ENCODE measurements around the gene ULK1.

The ULK1 gene

GRCh38 chr12:131919051-131919347 is 24.6 kb downstream of the ULK1 start:
- no peak for DNase-seq (ENCODE audit: low read depth)
- in situ Hi-C loops (cut with HindIII; ENCODE audit: low sequenced_read_pairs): no loop called here
- H3K4me3 ChIP-seq (ENCODE audit: low read depth, low read length): no peak overlapping the region
- TF ChIP-seq CTCF (IDR thresholded peaks at IDR 0.05; ENCODE audit: low read depth, low read length, missing control alignments): no peak

- TF ChIP-seq CTCF (IDR thresholded peaks at IDR 0.05; ENCODE audit: low read depth, low read length, missing control alignments): no peak
- in situ Hi-C loops (cut with HindIII; ENCODE audit: low sequenced_read_pairs): no loop called here
- no peak overlapping the region for H3K4me3 ChIP-seq (ENCODE audit: low read depth, low read length)
- no peak for DNase-seq (ENCODE audit: low read depth)
These were observed 25.1 kb downstream of the ULK1 start for GRCh38 chr12:131919366-131920156.

GRCh38 chr12:131920157-131920508 is 25.7 kb downstream of the ULK1 start:
- no peak for DNase-seq (ENCODE audit: low read depth)
- in situ Hi-C loops (cut with HindIII; ENCODE audit: low sequenced_read_pairs): no loop called here
- H3K4me3 ChIP-seq (ENCODE audit: low read depth, low read length): no peak overlapping the region
- TF ChIP-seq CTCF (IDR thresholded peaks at IDR 0.05; ENCODE audit: low read depth, low read length, missing control alignments): no peak

GRCh38 chr12:131920902-131921840 is 26.7 kb downstream of the ULK1 start:
- in situ Hi-C loops (cut with HindIII; ENCODE audit: low sequenced_read_pairs): no loop called here
- DNase-seq (ENCODE audit: low read depth): no peak
- TF ChIP-seq CTCF (IDR thresholded peaks at IDR 0.05; ENCODE audit: low read depth, low read length, missing control alignments): no peak
- H3K4me3 ChIP-seq (ENCODE audit: low read depth, low read length): no peak overlapping the region

- no peak for TF ChIP-seq CTCF (IDR thresholded peaks at IDR 0.05; ENCODE audit: low read depth, low read length, missing control alignments)
- DNase-seq (ENCODE audit: low read depth): no peak
- no peak overlapping the region for H3K4me3 ChIP-seq (ENCODE audit: low read depth, low read length)
- in situ Hi-C loops (cut with HindIII; ENCODE audit: low sequenced_read_pairs): no loop called here
These were observed 27.7 kb downstream of the ULK1 start for GRCh38 chr12:131921866-131922769.

GRCh38 chr12:131922772-131923171 is 28.4 kb downstream of the ULK1 start:
- H3K4me3 ChIP-seq (ENCODE audit: low read depth, low read length): no peak overlapping the region
- no peak for TF ChIP-seq CTCF (IDR thresholded peaks at IDR 0.05; ENCODE audit: low read depth, low read length, missing control alignments)
- in situ Hi-C loops (cut with HindIII; ENCODE audit: low sequenced_read_pairs): no loop called here
- no peak for DNase-seq (ENCODE audit: low read depth)
